HL-60 (cell line): ENCODE results near the gene WTAP.

Source experiments
- CTCF ChIP-seq: IDR thresholded peaks from one replicate; pipeline ENCODE4 v1.5.1; 2011; ENCODE audit warnings: low read length, control low read depth, inconsistent platforms; ENCODE audit not compliant: insufficient read depth
- REST ChIP-seq: IDR thresholded peaks from 2 replicates; pipeline ENCODE4 v1.6.1; 2012; ENCODE audit warnings: low read depth; ENCODE audit not compliant: insufficient replicate concordance

DNA sequence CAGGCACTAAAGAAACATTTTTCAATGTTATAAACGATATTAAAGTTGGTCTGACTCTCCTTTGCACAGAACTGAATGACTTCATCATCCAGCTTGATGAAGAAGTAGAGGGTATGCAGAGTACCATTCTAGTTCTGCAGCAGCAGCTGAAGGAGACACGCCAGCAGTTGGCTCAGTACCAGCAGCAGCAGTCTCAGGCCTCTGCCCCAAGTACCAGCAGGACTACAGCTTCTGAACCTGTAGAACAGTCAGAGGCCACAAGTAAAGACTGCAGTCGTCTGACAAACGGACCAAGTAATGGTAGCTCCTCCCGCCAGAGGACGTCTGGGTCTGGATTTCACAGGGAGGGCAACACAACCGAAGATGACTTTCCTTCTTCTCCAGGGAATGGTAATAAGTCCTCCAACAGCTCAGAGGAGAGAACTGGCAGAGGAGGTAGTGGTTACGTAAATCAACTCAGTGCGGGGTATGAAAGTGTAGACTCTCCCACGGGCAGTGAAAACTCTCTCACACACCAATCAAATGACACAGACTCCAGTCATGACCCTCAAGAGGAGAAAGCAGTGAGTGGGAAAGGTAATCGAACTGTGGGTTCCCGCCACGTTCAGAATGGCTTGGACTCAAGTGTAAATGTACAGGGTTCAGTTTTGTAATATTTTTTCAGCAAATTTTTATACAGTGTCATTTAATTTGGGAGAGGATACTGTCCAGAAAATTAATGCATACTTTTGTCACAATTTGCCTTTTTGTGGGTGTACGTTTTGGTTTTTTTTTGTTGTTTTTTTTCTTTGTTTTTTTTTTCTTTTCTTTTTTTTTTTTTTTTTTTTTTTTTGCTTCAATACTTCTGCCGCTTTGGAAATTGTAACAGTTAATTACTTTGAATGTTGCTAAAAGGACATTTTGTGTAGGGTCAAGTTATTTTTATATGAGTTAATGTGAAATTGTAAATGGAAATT, 27.9 kb downstream of the WTAP start:
- TF ChIP-seq CTCF (no peak), REST (no peak)
